Vagina (tissue), 2 donors: ENCODE measurements around the gene B3GALNT2. TPM values are rescaled to one million over a fixed set of nuclear protein-coding genes. Genes with fewer than 3 reads are reported as not detected.

ENCODE experiments used
- DNase-seq, 2 donors: peaks; one replicate each; pipeline ENCODE4 v3.0.0-alpha.2; 2017; ENCODE audit errors: extremely low spot score in 2 of 2
- H3K27ac ChIP-seq: fragments of 200-600 bp; sonication (generic); one replicate; pipeline ENCODE4 v1.5.1; 2019
- H3K27me3 ChIP-seq: fragments of 200-600 bp; sonication (generic); one replicate; pipeline ENCODE4 v1.5.1; 2019
- H3K36me3 ChIP-seq, 2 donors: fragments of 200-600 bp; sonication (generic); one replicate each; pipeline ENCODE4 v1.5.1; 2017 to 2019
- H3K4me1 ChIP-seq: fragments of 200-600 bp; sonication (generic); one replicate; pipeline ENCODE4 v1.5.1; 2019
- H3K4me3 ChIP-seq, 2 donors: fragments of 200-600 bp; sonication (generic); 1 replicate in 1 of 2; 2 replicates in 1 of 2; pipeline ENCODE4 v1.5.1; 2016 to 2019
- H3K9me3 ChIP-seq: fragments of 200-600 bp; sonication (generic); one replicate; pipeline ENCODE4 v1.5.1; 2019
- POLR2A ChIP-seq, 2 donors: fragments of 450-650 bp; IDR thresholded peaks; one replicate each; pipeline ENCODE4 v1.6.1; 2017; ENCODE audit warnings: antibody characterized with exemption in 2 of 2, mild to moderate bottlenecking in 2 of 2, moderate library complexity in 2 of 2
- POLR2AphosphoS5 ChIP-seq, 2 donors: sonication (generic); formaldehyde crosslinking; IDR thresholded peaks; one replicate each; pipeline ENCODE4 v1.9.0; 2017; ENCODE audit warnings: antibody characterized with exemption in 2 of 2, mild to moderate bottlenecking in 2 of 2, low read depth in 1 of 2; ENCODE audit not compliant: insufficient read depth in 1 of 2
- intact Hi-C: fragments of 100-400 bp; cut with DNase I; formaldehyde crosslinking; loops from one replicate; pipeline ENCODE4 v1.15.1; 2023
- total RNA-seq: library from RNA; depleted of rRNA; stranded (reverse); fragments of >200 nt; gene quantifications from one replicate; pipeline ENCODE4 v1.2.3, GENCODE V29; 2016
- TF ChIP-seq, protein P1 (sequence below), 3 experiments: fragments of 450-650 bp in 2 of 3; fragments of 200-600 bp in 1 of 3; sonication (generic) in 1 of 3; IDR thresholded peaks; one replicate each; pipeline ENCODE4 v1.5.1; 2017 to 2019; ENCODE audit warnings: antibody characterized with exemption in 3 of 3, mild to moderate bottlenecking in 2 of 3, moderate library complexity in 2 of 3

The B3GALNT2 gene
- total RNA-seq, 1 donor from 2014 or later, result 48.6 TPM

GRCh38 chr1:235516862-235517446 lies 12.7 kb upstream of the B3GALNT2 start:
- Histone ChIP-seq H3K27ac (no peak overlapping the region), H3K9me3 (no peaks in the 10 kb centered on the region), H3K4me1 (no peaks in the 10 kb centered on the region), H3K4me3 (no peak overlapping the region), H3K27me3 (no peaks in the 10 kb centered on the region), H3K36me3 (no peaks in the 10 kb centered on the region)
- DNase-seq, result no peak
- intact Hi-C loops, result no loop called here
- TF ChIP-seq POLR2AphosphoS5 (IDR thresholded peaks at IDR 0.05; ENCODE audit: insufficient read depth in 1 of 2, low read depth in 1 of 2) (no peak), POLR2A (IDR thresholded peaks at IDR 0.05) (no peak)
- TF ChIP-seq, protein P1, sequence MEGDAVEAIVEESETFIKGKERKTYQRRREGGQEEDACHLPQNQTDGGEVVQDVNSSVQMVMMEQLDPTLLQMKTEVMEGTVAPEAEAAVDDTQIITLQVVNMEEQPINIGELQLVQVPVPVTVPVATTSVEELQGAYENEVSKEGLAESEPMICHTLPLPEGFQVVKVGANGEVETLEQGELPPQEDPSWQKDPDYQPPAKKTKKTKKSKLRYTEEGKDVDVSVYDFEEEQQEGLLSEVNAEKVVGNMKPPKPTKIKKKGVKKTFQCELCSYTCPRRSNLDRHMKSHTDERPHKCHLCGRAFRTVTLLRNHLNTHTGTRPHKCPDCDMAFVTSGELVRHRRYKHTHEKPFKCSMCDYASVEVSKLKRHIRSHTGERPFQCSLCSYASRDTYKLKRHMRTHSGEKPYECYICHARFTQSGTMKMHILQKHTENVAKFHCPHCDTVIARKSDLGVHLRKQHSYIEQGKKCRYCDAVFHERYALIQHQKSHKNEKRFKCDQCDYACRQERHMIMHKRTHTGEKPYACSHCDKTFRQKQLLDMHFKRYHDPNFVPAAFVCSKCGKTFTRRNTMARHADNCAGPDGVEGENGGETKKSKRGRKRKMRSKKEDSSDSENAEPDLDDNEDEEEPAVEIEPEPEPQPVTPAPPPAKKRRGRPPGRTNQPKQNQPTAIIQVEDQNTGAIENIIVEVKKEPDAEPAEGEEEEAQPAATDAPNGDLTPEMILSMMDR (IDR thresholded peaks at IDR 0.05), result no peak

- DNase-seq, result no peak
- Histone ChIP-seq H3K27me3 (no peaks in the 10 kb centered on the region), H3K27ac (no peak overlapping the region), H3K36me3 (no peaks in the 10 kb centered on the region), H3K4me1 (no peaks in the 10 kb centered on the region), H3K9me3 (no peaks in the 10 kb centered on the region), H3K4me3 (no peak overlapping the region)
- intact Hi-C loops, result no loop called here
- no peak for TF ChIP-seq POLR2A (IDR thresholded peaks at IDR 0.05)
- no peak for TF ChIP-seq POLR2AphosphoS5 (IDR thresholded peaks at IDR 0.05; ENCODE audit: insufficient read depth in 1 of 2, low read depth in 1 of 2)
- TF ChIP-seq, protein P1 (IDR thresholded peaks at IDR 0.05), result no peak
Measured at GRCh38 chr1:235515844-235516512, 11.7 kb upstream of the B3GALNT2 start.

- intact Hi-C loops, result no loop called here
- TF ChIP-seq POLR2AphosphoS5 (IDR thresholded peaks at IDR 0.05; ENCODE audit: insufficient read depth in 1 of 2, low read depth in 1 of 2) (no peak), POLR2A (IDR thresholded peaks at IDR 0.05) (no peak)
- TF ChIP-seq, protein P1 (IDR thresholded peaks at IDR 0.05), result peak; percentile 70 to 77 (median 71)
- H3K27ac ChIP-seq, result no peak overlapping the region
- H3K27me3 ChIP-seq, result no peaks in the 10 kb centered on the region
- no peaks in the 10 kb centered on the region for H3K4me1 ChIP-seq
- no peak overlapping the region for H3K4me3 ChIP-seq
- H3K9me3 ChIP-seq, result no peaks in the 10 kb centered on the region
- no peak for DNase-seq
- no peaks in the 10 kb centered on the region for H3K36me3 ChIP-seq
Measured at GRCh38 chr1:235513495-235514366, 9.5 kb upstream of the B3GALNT2 start.

GRCh38 chr1:235511470-235512240 lies 7.4 kb upstream of the B3GALNT2 start:
- no peak for DNase-seq
- Histone ChIP-seq H3K27ac (no peak overlapping the region), H3K36me3 (no peaks in the 10 kb centered on the region), H3K4me3 (no peak overlapping the region), H3K4me1 (no peaks in the 10 kb centered on the region), H3K9me3 (no peaks in the 10 kb centered on the region), H3K27me3 (no peaks in the 10 kb centered on the region)
- TF ChIP-seq POLR2A (IDR thresholded peaks at IDR 0.05), result no peak
- intact Hi-C loops, result no loop called here

DNA sequence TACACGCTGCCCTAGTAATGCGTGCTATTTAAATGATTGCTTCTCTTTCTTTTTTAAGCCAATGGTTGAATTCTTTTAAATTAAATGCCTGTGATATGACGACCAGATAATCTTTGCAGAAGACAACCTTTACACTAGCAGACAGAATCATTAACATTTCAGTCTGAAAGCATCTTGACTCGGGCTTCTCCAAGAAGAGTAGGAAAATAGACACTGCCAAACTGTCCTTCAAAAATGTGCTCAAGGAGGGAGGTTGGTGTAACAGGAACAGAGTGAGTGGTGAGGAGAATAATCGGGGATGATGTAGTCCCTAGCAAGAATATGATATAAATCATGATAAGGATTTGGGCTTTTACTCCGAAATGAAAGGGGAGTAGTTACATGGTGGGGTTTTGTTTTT lies 6.6 kb upstream of the B3GALNT2 start:
- Histone ChIP-seq H3K36me3 (no peaks in the 10 kb centered on the region), H3K27ac (no peak overlapping the region), H3K9me3 (no peaks in the 10 kb centered on the region), H3K4me3 (no peak overlapping the region), H3K27me3 (no peaks in the 10 kb centered on the region), H3K4me1 (peaks cover 5% of the 10 kb centered on the region)
- no peak for DNase-seq
- intact Hi-C loops, result no loop called here
- TF ChIP-seq POLR2A (IDR thresholded peaks at IDR 0.05) (no peak), POLR2AphosphoS5 (IDR thresholded peaks at IDR 0.05; ENCODE audit: insufficient read depth in 1 of 2, low read depth in 1 of 2) (no peak)
- TF ChIP-seq, protein P1 (IDR thresholded peaks at IDR 0.05), result no peak
